ENCODE data around the gene ADCYAP1R1. TPM values are rescaled to one million over a fixed set of nuclear protein-coding genes. Genes with fewer than 3 reads are reported as not detected.

The ADCYAP1R1 gene
- total RNA-seq, 1 donor from 2014 or later, result 0.39 TPM

DNA sequence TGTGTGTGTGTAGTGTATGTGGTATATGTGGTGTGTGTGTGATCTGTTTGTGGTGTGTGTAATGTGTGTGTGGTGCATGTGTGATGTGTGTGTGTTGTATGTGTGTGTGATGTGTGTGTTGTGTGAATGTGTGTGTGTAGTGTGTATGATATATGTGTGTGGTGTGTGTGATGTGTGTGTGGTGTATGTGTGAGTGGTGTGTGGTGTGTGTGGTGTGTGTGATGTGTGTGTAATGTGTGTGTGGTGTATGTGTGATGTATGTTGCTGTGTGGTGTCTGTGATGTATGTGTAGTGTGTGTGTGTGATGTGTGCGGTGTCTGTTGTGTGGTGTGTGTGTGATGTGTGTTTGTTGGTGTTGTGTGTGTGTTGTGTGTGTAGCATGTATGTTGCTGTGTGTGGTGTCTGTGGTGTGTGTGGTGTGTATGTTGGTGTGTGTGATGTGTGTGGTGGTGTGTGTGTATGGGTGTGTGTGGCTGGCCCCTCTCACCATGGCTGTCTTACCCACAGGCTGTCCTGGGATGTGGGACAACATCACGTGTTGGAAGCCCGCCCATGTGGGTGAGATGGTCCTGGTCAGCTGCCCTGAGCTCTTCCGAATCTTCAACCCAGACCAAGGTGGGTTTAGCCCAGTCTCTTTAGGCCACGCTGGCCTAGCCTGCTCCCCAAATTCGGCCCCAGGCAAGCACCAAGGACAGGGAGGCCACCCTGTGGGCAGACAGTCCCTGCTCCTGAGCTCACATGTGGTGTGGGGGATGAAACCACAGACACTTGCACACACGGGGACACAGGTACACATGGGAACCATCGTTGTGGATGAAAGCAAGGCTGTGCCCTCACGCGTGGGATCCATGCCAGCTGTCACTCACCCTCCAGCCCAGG lies 25.6 kb downstream of the ADCYAP1R1 start:
- Histone ChIP-seq H3K4me3 (no peak overlapping the region), H3K4me1 (no peaks in the 10 kb centered on the region), H3K27me3 (no peaks in the 10 kb centered on the region), H3K27ac (no peak overlapping the region), H2AFZ (replicated peaks) (no peak overlapping the region), H3K36me3 (no peaks in the 10 kb centered on the region), H3F3A (ENCODE audit: low read depth) (no peaks in the 10 kb centered on the region), H3K79me2 (ENCODE audit: low read depth) (no peaks in the 10 kb centered on the region), H3K4me2 (no peak overlapping the region), H4K20me1 (ENCODE audit: low read depth) (no peaks in the 10 kb centered on the region), H3K9ac (no peak overlapping the region), H3K9me3 (ENCODE audit: low read depth) (no peaks in the 10 kb centered on the region)
- Mint-ChIP-seq H3K9me3 (peaks cover 4% of the 10 kb centered on the region), H3K4me1 (peaks cover 20% of the 10 kb centered on the region), H3K27me3 (ENCODE audit: insufficient read depth, low read depth) (peaks cover 7% of the 10 kb centered on the region), H3K4me3 (no peak overlapping the region), H3K36me3 (peaks cover 19% of the 10 kb centered on the region), H3K27ac (no peak overlapping the region)
- no peak for DNase-seq (ENCODE audit: low spot score)
- TF ChIP-seq CTCF (IDR thresholded peaks at IDR 0.05) (no peak), EZH2phosphoT487 (IDR thresholded peaks at IDR 0.05) (no peak), EZH2 (IDR thresholded peaks at IDR 0.05) (no peak)

- H3K27me3 ChIP-seq, result no peaks in the 10 kb centered on the region
- H3K9me3 ChIP-seq (ENCODE audit: low read depth), result no peaks in the 10 kb centered on the region
- Mint-ChIP-seq H3K27ac (no peak overlapping the region), H3K36me3 (peaks cover 15% of the 10 kb centered on the region), H3K4me1 (peaks cover 24% of the 10 kb centered on the region), H3K4me3 (no peak overlapping the region), H3K27me3 (ENCODE audit: insufficient read depth, low read depth) (peaks cover 7% of the 10 kb centered on the region), H3K9me3 (no peaks in the 10 kb centered on the region)
- H3K4me1 ChIP-seq, result no peaks in the 10 kb centered on the region
- DNase-seq (ENCODE audit: low spot score), result no peak
- TF ChIP-seq EZH2phosphoT487 (IDR thresholded peaks at IDR 0.05) (no peak), EZH2 (IDR thresholded peaks at IDR 0.05) (no peak), CTCF (IDR thresholded peaks at IDR 0.05) (no peak)
- H3F3A ChIP-seq (ENCODE audit: low read depth), result no peaks in the 10 kb centered on the region
- no peaks in the 10 kb centered on the region for H3K36me3 ChIP-seq
- H2AFZ ChIP-seq (replicated peaks), result no peak overlapping the region
- H3K4me2 ChIP-seq, result no peak overlapping the region
- H3K27ac ChIP-seq, result no peak overlapping the region
- H3K9ac ChIP-seq, result no peak overlapping the region
- H3K4me3 ChIP-seq, result no peak overlapping the region
- no peaks in the 10 kb centered on the region for H3K79me2 ChIP-seq (ENCODE audit: low read depth)
- no peaks in the 10 kb centered on the region for H4K20me1 ChIP-seq (ENCODE audit: low read depth)
Observed at GRCh38 chr7:31078363-31078990, 26.4 kb downstream of the ADCYAP1R1 start.

DNA sequence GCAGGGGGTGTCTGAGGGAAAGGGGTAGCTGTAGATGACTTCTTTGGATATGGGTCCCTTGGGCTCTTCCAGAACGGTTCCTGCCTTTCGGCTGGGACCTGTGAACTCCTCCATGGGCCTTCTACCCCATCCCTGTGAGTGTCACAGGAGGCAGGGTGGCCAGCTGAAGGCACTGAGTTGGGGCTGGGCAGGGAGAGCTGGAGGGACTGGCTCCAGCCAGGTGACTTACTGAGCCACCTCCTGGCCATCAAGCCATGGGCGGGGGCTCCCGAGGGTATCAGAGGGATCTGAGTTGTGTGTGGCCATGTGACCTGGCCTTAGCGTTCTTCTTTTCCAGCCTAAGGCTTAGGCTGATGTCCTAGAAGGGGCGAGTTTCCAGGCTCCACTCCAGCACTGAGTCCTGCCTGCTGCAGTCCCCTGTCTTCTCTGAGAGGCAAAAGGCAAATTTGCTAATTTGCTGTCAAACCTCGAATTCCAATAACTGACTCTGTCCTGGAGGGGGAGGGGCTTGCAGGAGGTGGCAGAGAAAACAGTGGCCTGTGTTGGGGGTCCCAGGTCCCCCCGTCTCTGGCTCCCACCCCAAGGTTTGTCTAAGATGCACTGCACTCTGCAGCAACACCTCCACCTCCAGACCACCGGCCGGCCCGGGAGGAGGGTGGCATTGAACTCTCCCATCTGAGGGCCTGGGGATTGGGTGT lies 27.2 kb downstream of the ADCYAP1R1 start:
- DNase-seq (ENCODE audit: low spot score), result no peak
- H3K9me3 Mint-ChIP-seq, result no peaks in the 10 kb centered on the region
- Histone ChIP-seq H3K27me3 (no peaks in the 10 kb centered on the region), H3K4me2 (no peak overlapping the region), H3K9me3 (ENCODE audit: low read depth) (no peaks in the 10 kb centered on the region), H3K4me1 (no peaks in the 10 kb centered on the region), H2AFZ (replicated peaks) (no peak overlapping the region), H4K20me1 (ENCODE audit: low read depth) (no peaks in the 10 kb centered on the region), H3K4me3 (no peak overlapping the region), H3K9ac (no peak overlapping the region), H3K36me3 (no peaks in the 10 kb centered on the region), H3K79me2 (ENCODE audit: low read depth) (no peaks in the 10 kb centered on the region), H3F3A (ENCODE audit: low read depth) (no peaks in the 10 kb centered on the region), H3K27ac (no peak overlapping the region)
- peaks cover 14% of the 10 kb centered on the region for H3K36me3 Mint-ChIP-seq
- H3K27me3 Mint-ChIP-seq (ENCODE audit: insufficient read depth, low read depth), result peaks cover 5% of the 10 kb centered on the region
- H3K4me3 Mint-ChIP-seq, result no peak overlapping the region
- H3K4me1 Mint-ChIP-seq, result peaks cover 24% of the 10 kb centered on the region
- no peak overlapping the region for H3K27ac Mint-ChIP-seq
- TF ChIP-seq EZH2 (IDR thresholded peaks at IDR 0.05) (no peak), EZH2phosphoT487 (IDR thresholded peaks at IDR 0.05) (no peak), CTCF (IDR thresholded peaks at IDR 0.05) (no peak)
